ENCODE data around the gene MRPL3. TPM values are rescaled to one million over a fixed set of nuclear protein-coding genes. Genes with fewer than 3 reads are reported as not detected.

Gene MRPL3
- total and polyA plus RNA-seq, 9 donors: 57.2 to 91.8 (median 70.1) TPM

DNA sequence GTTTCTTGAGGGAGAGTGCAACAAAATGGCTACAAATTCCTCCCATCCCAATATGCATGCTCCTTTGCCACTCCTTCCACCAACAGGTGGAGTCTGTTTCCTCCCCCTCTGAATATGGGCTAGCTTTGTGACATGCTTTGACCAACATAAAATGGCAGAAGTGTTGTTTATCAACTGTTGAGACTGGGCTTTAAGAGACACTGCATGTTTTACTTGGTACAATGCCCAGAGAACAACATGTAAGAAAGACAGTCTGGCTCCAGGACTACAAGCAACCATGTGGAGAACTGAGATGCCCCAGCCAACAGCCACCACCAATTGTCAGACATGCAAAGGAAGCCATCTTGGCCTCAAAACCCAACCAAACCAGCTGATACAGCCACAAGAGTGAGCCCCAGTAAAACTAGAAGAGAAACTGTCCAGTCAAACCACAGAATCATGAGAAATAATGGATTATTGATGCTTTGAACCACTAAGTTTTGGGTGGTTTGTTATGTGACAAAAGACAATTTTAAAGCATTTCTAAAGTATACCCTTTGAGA, 80.7 kb downstream of the MRPL3 start:
- no peak for DNase-seq
- TF ChIP-seq EP300 (IDR thresholded peaks at IDR 0.05) (no peak), POLR2A (IDR thresholded peaks at IDR 0.05) (no peak)
- no peak overlapping the region for H3K4me3 ChIP-seq
- no peaks in the 10 kb centered on the region for H3K36me3 ChIP-seq
- no peaks in the 10 kb centered on the region for H3K9me3 ChIP-seq
- intact Hi-C loops (cut with DNase I): no loop called here
- H3K27ac ChIP-seq: no peak overlapping the region
- no peaks in the 10 kb centered on the region for H3K27me3 ChIP-seq
- H3K4me1 ChIP-seq (ENCODE audit: insufficient read depth): no peaks in the 10 kb centered on the region

DNA sequence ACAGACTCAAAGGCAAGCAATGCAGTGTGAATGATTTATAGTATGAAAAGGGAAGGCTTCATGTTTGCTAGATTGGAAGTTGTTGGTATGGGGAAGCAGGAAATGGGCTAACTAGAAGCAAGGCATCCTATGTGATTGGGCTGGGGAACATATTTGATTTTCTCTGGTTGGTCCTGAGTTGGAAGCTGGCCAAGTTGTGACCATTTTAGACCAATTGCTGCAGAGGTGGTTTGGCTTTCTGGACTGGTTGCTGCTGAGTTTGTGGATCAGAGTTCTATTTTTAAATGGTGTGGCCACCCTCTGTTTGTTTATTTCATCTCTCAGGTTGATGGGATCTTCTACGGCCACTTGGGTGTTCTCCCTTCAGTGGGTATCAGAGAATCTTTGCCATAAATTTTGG, 81.5 kb downstream of the MRPL3 start:
- no peaks in the 10 kb centered on the region for H3K36me3 ChIP-seq
- no peaks in the 10 kb centered on the region for H3K27me3 ChIP-seq
- no peak overlapping the region for H3K4me3 ChIP-seq
- intact Hi-C loops (cut with DNase I): no loop called here
- no peak for DNase-seq
- TF ChIP-seq EP300 (IDR thresholded peaks at IDR 0.05) (no peak), POLR2A (IDR thresholded peaks at IDR 0.05) (no peak)
- TF ChIP-seq, protein P1, sequence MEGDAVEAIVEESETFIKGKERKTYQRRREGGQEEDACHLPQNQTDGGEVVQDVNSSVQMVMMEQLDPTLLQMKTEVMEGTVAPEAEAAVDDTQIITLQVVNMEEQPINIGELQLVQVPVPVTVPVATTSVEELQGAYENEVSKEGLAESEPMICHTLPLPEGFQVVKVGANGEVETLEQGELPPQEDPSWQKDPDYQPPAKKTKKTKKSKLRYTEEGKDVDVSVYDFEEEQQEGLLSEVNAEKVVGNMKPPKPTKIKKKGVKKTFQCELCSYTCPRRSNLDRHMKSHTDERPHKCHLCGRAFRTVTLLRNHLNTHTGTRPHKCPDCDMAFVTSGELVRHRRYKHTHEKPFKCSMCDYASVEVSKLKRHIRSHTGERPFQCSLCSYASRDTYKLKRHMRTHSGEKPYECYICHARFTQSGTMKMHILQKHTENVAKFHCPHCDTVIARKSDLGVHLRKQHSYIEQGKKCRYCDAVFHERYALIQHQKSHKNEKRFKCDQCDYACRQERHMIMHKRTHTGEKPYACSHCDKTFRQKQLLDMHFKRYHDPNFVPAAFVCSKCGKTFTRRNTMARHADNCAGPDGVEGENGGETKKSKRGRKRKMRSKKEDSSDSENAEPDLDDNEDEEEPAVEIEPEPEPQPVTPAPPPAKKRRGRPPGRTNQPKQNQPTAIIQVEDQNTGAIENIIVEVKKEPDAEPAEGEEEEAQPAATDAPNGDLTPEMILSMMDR (IDR thresholded peaks at IDR 0.05): no peak
- H3K27ac ChIP-seq: no peak overlapping the region
- WGBS, 3 donors: 86 to 100% (median 98%) methylated on average over 1 of the region's 1 CpG
- no peaks in the 10 kb centered on the region for H3K9me3 ChIP-seq
- no peaks in the 10 kb centered on the region for H3K4me1 ChIP-seq (ENCODE audit: insufficient read depth)

DNA sequence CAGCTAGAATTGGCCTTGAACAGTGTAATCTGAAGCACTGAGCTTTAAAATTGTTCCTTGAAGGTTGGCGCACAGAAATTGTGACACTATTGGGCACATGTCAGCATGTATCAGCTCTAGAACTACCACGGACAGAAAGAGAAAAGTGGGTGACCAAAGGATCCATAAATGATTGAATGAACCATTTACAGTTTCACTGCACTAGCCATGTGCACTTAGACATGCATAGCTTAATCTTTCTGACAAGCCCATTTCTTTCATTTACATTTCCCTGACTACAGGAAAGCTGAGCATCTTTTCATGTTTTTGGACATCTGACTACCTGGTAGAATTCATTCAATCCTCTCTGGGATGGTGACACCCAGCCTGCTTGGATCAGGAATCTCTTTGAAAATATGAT, 85.0 kb downstream of the MRPL3 start:
- 64 to 82% (median 77%) methylated on average over 2 of the region's 2 CpGs for WGBS, 3 donors
- Histone ChIP-seq H3K9me3 (no peaks in the 10 kb centered on the region), H3K4me3 (no peak overlapping the region), H3K36me3 (no peaks in the 10 kb centered on the region), H3K4me1 (ENCODE audit: insufficient read depth) (no peaks in the 10 kb centered on the region), H3K27me3 (no peaks in the 10 kb centered on the region), H3K27ac (no peak overlapping the region)
- intact Hi-C loops (cut with DNase I): no loop called here
- TF ChIP-seq EP300 (IDR thresholded peaks at IDR 0.05) (no peak), POLR2A (IDR thresholded peaks at IDR 0.05) (no peak)
- TF ChIP-seq, protein P1 (IDR thresholded peaks at IDR 0.05): no peak
- no peak for DNase-seq

Small RNAs within 50 kb of the gene (small RNA-seq; reads per million reads assigned to genes)
- gene AC107027.2 (not detected), gene SNORA58 (21.2 reads per million, percentile 87 among the genes with 10 or more reads in this experiment)

Other genes with a start within 250 kb of the MRPL3 start
- gene NUDT16, start 121.2 kb downstream of the MRPL3 start, total RNA-seq: 10 to 100 TPM; 16.0 to 35.6 (median 29.5) TPM
- gene NUDT16, start 121.2 kb downstream of the MRPL3 start, polyA plus RNA-seq: 10 to 100 TPM; 25.0 to 36.1 TPM

All from ovary (tissue), 9 donors.